ENCODE measurements around the gene CCDC66. TPM values are rescaled to one million over a fixed set of nuclear protein-coding genes. Genes with fewer than 3 reads are reported as not detected.

The CCDC66 gene
- total and polyA plus RNA-seq, 2 donors (not counting 1 experiment from before 2014, with no cell fraction given) = 8.3 to 28.2 TPM

- Histone ChIP-seq H3K27me3 (ENCODE audit: control insufficient read depth, insufficient read depth, low read length) (no peaks in the 10 kb centered on the region), H3K36me3 (ENCODE audit: control insufficient read depth, insufficient read depth, low read length) (peaks cover 4% of the 10 kb centered on the region), H3K9me3 (ENCODE audit: control insufficient read depth, insufficient read depth, low read depth, low read length) (no peaks in the 10 kb centered on the region), H4K20me1 (ENCODE audit: control insufficient read depth, extremely low read depth, insufficient read depth, low read length) (no peaks in the 10 kb centered on the region), H3K79me2 (ENCODE audit: control insufficient read depth, insufficient read depth, low read length) (no peaks in the 10 kb centered on the region), H3K4me1 (ENCODE audit: control insufficient read depth, extremely low read depth, insufficient read depth, low read length) (no peaks in the 10 kb centered on the region), H2AFZ (ENCODE audit: low read length) (no peak overlapping the region), H3K9ac (ENCODE audit: insufficient read depth, low read length) (no peak overlapping the region), H3K4me3 (replicated peaks in 1 of 4; ENCODE audit: control extremely low read depth in 1 of 4, insufficient read depth in 1 of 4, low read depth in 3 of 4, low read length in 4 of 4) (no peak overlapping the region), H3K4me2 (ENCODE audit: extremely low read depth, insufficient read depth, low read length) (no peak overlapping the region), H3K27ac (ENCODE audit: insufficient read depth, low read length) (no peak overlapping the region)
- DNase-seq (ENCODE audit: low read depth in 2 of 2) = no peak
- TF ChIP-seq, protein P1, sequence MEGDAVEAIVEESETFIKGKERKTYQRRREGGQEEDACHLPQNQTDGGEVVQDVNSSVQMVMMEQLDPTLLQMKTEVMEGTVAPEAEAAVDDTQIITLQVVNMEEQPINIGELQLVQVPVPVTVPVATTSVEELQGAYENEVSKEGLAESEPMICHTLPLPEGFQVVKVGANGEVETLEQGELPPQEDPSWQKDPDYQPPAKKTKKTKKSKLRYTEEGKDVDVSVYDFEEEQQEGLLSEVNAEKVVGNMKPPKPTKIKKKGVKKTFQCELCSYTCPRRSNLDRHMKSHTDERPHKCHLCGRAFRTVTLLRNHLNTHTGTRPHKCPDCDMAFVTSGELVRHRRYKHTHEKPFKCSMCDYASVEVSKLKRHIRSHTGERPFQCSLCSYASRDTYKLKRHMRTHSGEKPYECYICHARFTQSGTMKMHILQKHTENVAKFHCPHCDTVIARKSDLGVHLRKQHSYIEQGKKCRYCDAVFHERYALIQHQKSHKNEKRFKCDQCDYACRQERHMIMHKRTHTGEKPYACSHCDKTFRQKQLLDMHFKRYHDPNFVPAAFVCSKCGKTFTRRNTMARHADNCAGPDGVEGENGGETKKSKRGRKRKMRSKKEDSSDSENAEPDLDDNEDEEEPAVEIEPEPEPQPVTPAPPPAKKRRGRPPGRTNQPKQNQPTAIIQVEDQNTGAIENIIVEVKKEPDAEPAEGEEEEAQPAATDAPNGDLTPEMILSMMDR (conservative IDR thresholded peaks at IDR 0.05 in 1 of 2, IDR thresholded peaks at IDR 0.05 in 1 of 2; ENCODE audit: low read depth in 1 of 2, low read length in 2 of 2) = no peak
- no peak for TF ChIP-seq EZH2 (IDR thresholded peaks at IDR 0.05; ENCODE audit: low read length, missing control alignments)
Measured at GRCh38 chr3:56616478-56617006, 59.6 kb downstream of the CCDC66 start.

GRCh38 chr3:56620371-56620770 lies 63.4 kb downstream of the CCDC66 start:
- Histone ChIP-seq H3K9ac (ENCODE audit: insufficient read depth, low read length) (no peak overlapping the region), H4K20me1 (ENCODE audit: control insufficient read depth, extremely low read depth, insufficient read depth, low read length) (no peaks in the 10 kb centered on the region), H3K9me3 (ENCODE audit: control insufficient read depth, insufficient read depth, low read depth, low read length) (no peaks in the 10 kb centered on the region), H3K36me3 (ENCODE audit: control insufficient read depth, insufficient read depth, low read length) (peaks cover 5% of the 10 kb centered on the region), H3K27ac (ENCODE audit: insufficient read depth, low read length) (no peak overlapping the region), H3K79me2 (ENCODE audit: control insufficient read depth, insufficient read depth, low read length) (no peaks in the 10 kb centered on the region), H2AFZ (ENCODE audit: low read length) (no peak overlapping the region), H3K4me3 (replicated peaks in 1 of 4; ENCODE audit: control extremely low read depth in 1 of 4, insufficient read depth in 1 of 4, low read depth in 3 of 4, low read length in 4 of 4) (no peak overlapping the region), H3K4me1 (ENCODE audit: control insufficient read depth, extremely low read depth, insufficient read depth, low read length) (no peaks in the 10 kb centered on the region), H3K27me3 (ENCODE audit: control insufficient read depth, insufficient read depth, low read length) (no peaks in the 10 kb centered on the region), H3K4me2 (ENCODE audit: extremely low read depth, insufficient read depth, low read length) (no peak overlapping the region)
- peak in 1 of 2 donors; percentile 6 for DNase-seq (ENCODE audit: low read depth in 2 of 2)
- TF ChIP-seq EZH2 (IDR thresholded peaks at IDR 0.05; ENCODE audit: low read length, missing control alignments) = no peak
- TF ChIP-seq, protein P1 (conservative IDR thresholded peaks at IDR 0.05 in 1 of 2, IDR thresholded peaks at IDR 0.05 in 1 of 2; ENCODE audit: low read depth in 1 of 2, low read length in 2 of 2) = no peak

- Histone ChIP-seq H3K4me1 (ENCODE audit: control insufficient read depth, extremely low read depth, insufficient read depth, low read length) (no peaks in the 10 kb centered on the region), H3K4me3 (replicated peaks in 1 of 4; ENCODE audit: control extremely low read depth in 1 of 4, insufficient read depth in 1 of 4, low read depth in 3 of 4, low read length in 4 of 4) (no peak overlapping the region), H4K20me1 (ENCODE audit: control insufficient read depth, extremely low read depth, insufficient read depth, low read length) (no peaks in the 10 kb centered on the region), H3K4me2 (ENCODE audit: extremely low read depth, insufficient read depth, low read length) (no peak overlapping the region), H3K9me3 (ENCODE audit: control insufficient read depth, insufficient read depth, low read depth, low read length) (no peaks in the 10 kb centered on the region), H3K79me2 (ENCODE audit: control insufficient read depth, insufficient read depth, low read length) (no peaks in the 10 kb centered on the region), H3K27me3 (ENCODE audit: control insufficient read depth, insufficient read depth, low read length) (no peaks in the 10 kb centered on the region), H3K27ac (ENCODE audit: insufficient read depth, low read length) (no peak overlapping the region), H3K36me3 (ENCODE audit: control insufficient read depth, insufficient read depth, low read length) (peaks cover 5% of the 10 kb centered on the region), H2AFZ (ENCODE audit: low read length) (no peak overlapping the region), H3K9ac (ENCODE audit: insufficient read depth, low read length) (no peak overlapping the region)
- TF ChIP-seq, protein P1 (conservative IDR thresholded peaks at IDR 0.05 in 1 of 2, IDR thresholded peaks at IDR 0.05 in 1 of 2; ENCODE audit: low read depth in 1 of 2, low read length in 2 of 2) = no peak
- no peak for TF ChIP-seq EZH2 (IDR thresholded peaks at IDR 0.05; ENCODE audit: low read length, missing control alignments)
- DNase-seq (ENCODE audit: low read depth in 2 of 2) = no peak
Measured at GRCh38 chr3:56621681-56622080, 64.7 kb downstream of the CCDC66 start.

All from fibroblast of lung (primary cell).